GM18498 (cell line): Measurements from ENCODE around the gene ANKRD24.
"Not testable (repeated sequence)": the region's sequence is repeated elsewhere in the genome, so short reads cannot be mapped to it uniquely, and the experiment has no call there.

Experiments used
- ATAC-seq: cut with Tn5 transposase; IDR thresholded peaks from one replicate; pipeline ENCODE4 v1.9.1; 2021; ENCODE audit warnings: mild to moderate bottlenecking, moderate library complexity; ENCODE audit not compliant: unreplicated experiment

The ANKRD24 gene

DNA sequence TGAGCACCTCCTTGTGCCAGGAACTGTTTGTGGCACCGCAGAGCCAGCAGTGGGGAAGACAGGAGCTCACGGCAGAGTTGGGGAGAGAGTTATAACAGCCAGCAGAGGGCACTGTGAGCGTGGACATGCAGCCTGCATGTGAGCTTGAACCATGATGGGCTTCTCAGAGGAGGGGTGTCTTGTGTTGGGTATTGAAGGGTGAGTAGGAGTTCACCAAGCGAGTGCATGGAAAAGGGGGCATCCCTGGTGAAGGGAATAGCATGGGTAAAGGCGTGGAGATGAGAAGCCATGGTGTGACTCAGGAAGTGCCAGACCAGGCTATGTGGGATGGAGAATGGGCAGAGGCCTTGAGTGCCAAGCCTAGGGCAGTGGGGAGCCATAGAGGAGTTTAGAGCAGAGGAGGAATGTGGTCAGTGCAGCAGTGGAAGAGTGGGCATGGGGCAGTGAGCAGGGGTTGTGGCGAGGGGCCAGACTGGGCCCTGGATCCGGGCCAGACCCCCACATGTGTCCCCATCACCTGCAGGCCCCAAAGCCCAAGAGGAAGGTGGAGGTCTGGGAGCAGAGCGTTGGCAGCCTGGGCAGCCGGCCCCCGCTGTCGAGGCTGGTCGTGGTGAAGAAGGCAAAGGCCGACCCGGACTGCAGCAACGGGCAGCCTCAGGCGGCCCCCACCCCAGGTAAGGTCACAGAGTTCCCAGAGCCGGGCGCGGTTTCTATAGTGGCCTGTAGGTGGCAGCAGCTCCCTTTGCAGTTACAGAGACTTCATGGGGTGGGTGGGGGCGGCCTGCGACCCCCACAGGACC, 84.8 kb downstream of the ANKRD24 start:
- ATAC-seq: no peak

DNA sequence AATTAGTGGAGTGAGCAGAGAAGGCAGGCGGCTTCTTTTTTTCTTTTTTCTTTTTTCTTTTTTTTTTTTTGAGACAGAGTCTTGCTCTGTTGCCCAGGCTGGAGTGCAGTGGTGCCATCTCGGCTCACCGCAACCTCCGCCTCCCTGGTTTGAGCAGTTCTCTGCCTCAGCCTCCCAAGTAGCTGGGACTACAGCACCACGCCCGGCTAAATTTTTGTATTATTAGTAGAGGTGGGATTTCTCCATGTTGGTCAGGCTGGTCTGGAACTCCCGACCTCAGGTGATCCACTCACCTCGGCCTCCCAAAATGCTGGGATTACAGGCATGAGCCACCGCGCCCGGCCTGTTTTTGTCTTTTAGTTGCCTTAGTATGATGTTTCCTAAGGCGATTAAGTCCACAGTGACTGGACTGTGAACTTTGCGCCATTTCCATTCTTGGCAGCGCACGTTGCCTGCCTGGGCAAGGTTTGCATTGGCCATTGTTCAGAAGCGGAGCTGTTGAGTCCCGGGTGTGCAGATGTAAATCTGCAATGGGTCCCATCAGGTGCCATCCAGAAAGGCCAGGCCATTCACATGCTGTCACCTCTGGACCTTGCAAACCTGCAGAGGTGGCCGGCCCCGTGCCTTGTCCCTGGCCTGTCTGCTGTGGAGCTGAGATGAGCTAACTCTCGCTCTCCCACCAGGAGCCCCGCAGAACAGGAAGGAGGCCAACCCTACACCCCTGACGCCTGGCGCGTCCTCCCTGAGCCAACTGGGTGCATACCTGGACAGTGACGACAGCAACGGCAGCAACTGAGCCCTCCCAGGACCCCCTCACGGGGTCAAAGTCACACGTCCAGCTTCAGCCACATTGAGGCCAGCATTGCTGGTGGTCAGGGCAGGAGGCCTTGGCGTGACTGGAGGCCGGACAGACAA, 85.7 kb downstream of the ANKRD24 start:
- no peak for ATAC-seq

- ATAC-seq: no peak
Observed at GRCh38 chr19:4268816-4269430, 86.4 kb downstream of the ANKRD24 start.

GRCh38 chr19:4272894-4273293, 90.4 kb downstream of the ANKRD24 start:
- ATAC-seq: no peak

DNA sequence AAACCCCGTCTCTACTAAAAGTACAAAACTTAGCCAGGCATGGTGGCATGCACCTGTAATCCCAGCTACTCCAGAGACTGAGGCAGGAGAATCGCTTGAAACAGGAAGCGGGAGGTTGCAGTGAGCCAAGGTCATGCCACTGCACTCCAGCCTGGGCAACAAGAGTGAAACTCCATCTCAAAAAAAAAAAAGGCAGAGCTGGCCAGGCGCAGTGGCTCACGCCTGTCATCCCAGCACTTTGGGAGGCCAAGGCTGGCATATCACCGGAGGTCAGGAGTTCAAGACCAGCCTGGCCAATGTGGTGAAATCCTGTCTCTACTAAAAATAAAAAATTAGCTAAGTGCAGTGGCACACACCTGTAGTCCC, 91.8 kb downstream of the ANKRD24 start:
- ATAC-seq: not testable (repeated sequence)
